SH-SY5Y (cell line): Measurements from ENCODE around the gene AKR7A2.
"Not testable (repeated sequence)": the region's sequence is repeated elsewhere in the genome, so short reads cannot be mapped to it uniquely, and the experiment has no call there.

Experiments
- GATA2 ChIP-seq: IDR thresholded peaks from 2 replicates; pipeline ENCODE4 v1.6.1; 2011; ENCODE audit warnings: mild to moderate bottlenecking, low read depth, low read length
- GATA3 ChIP-seq: IDR thresholded peaks from 2 replicates; pipeline ENCODE4 v1.6.1; 2011; ENCODE audit warnings: low read depth, mild to moderate bottlenecking, low read length, moderate library complexity

The AKR7A2 gene

GRCh38 chr1:19310061-19310460, 1.9 kb downstream of the AKR7A2 start:
- TF ChIP-seq GATA3 = no peak
- TF ChIP-seq GATA2 = no peak

GRCh38 chr1:19309123-19309813, 2.7 kb downstream of the AKR7A2 start:
- no peak for TF ChIP-seq GATA2
- no peak for TF ChIP-seq GATA3

DNA sequence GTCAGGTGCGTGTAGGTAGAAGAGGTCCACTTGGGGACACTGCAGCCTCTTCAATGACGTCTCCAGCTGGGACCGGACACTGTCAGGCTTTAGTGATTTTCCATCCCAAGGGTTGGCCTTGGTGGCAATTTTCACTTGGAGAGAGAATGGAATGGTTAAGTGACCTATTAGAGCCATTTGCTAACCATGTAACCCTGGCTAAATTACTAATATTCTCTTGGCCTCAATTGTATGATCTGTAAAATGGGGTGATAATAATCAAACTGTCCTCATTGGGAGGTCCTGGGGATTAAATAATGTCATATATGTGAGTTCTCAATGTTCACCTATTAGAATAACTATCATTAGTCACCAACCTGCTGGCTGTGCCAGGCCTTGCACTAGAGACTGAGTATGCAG, 3.4 kb downstream of the AKR7A2 start:
- TF ChIP-seq GATA3 (no peak), GATA2 (no peak)

GRCh38 chr1:19307794-19308508, 4.0 kb downstream of the AKR7A2 start:
- TF ChIP-seq GATA3 (no peak), GATA2 (no peak)

DNA sequence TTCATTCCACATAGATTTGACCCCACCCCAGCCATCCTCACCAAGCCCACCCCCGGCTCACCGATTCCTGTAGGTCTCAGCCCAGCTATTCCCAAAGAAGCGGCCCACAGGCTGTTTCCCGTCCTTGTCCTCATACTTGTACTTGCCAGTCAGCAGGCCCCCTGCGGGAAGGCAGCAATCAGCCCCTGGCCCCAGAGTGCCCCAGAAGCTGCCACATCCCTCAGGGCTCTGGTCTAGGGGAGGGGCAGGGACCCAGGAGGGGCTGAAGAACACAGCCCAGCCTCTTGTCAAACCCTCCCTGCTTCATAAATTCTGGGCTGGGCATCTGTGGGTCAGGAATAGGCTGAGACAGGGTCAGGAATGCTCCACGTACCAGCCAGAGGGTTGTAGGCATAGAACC, 5.0 kb downstream of the AKR7A2 start:
- TF ChIP-seq GATA3 = no peak
- TF ChIP-seq GATA2 = no peak

- TF ChIP-seq GATA2 = no peak
- TF ChIP-seq GATA3 = no peak
Observed at GRCh38 chr1:19305880-19306279, 6.1 kb downstream of the AKR7A2 start.

GRCh38 chr1:19300211-19300610, 11.7 kb downstream of the AKR7A2 start:
- TF ChIP-seq GATA3 = no peak
- TF ChIP-seq GATA2 = no peak

- TF ChIP-seq GATA3 (no peak), GATA2 (no peak)
Observed at GRCh38 chr1:19294638-19295037, 17.3 kb downstream of the AKR7A2 start.

DNA sequence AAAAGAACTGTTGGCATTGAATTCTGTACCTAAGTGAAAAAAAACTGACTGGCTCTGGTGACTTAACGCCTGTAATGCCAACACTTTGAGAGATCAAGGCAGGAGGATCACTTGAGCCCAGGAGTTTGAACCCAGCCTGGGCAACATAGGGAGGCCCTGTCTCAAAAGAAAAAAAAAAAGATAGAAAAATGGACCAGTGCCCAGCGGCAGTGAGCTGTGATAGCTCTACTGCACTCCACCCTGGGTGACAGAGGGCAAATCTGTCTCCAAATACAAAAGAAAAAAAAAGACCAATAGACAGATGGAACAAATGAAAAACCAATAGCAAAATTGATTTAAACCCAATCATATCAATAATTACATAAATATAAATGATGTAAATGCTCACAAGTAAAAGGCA, 22.7 kb downstream of the AKR7A2 start:
- TF ChIP-seq GATA3 (no peak), GATA2 (no peak)

- TF ChIP-seq GATA2, GATA3: not testable (repeated sequence)
Observed at GRCh38 chr1:19288324-19289241, 23.4 kb downstream of the AKR7A2 start, which contains the start of gene AKR7A3. AKR7A3 (minus strand) TSS chr1:19288770; CDS start chr1:19288709, 61 bp downstream.

DNA sequence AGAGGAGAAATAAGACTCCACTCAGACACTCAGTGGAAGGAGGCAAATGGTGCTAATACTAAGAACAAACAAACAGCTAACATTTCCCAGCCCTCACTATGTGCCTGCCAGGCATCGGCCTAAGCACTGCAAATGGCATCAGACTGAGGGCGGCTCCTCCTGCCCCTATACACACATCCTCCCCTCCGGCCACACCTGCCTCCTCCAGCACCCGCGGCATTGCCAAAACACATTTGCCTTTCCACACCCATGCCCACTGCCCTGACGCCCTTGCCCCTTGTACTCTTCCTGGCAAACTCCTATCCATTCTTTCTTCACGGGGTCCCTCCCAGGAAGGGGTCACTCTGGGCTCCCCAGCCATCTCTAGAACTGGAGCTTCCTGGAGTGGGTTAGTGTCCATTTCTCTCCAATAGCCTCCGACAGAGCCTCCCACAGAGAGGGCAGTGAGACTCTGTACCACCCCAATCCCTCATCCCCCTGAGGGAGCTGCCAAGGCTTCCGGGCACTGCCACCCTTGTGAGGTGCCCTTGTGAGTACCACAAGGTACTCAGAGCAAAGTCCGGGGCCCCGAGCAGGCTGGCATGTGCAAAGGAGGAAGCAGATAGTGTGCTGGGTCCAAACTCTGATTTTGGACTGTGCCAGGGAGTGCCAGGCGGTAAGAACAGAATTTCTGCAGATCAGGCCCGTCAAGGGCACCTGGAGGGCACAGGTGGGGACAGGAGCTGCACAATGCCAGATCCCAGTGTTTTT, 24.3 kb downstream of the AKR7A2 start:
- TF ChIP-seq GATA3 (no peak), GATA2 (no peak)

GRCh38 chr1:19284881-19285280, 27.1 kb downstream of the AKR7A2 start:
- TF ChIP-seq GATA2 = no peak
- no peak for TF ChIP-seq GATA3

GRCh38 chr1:19283891-19284290, 28.1 kb downstream of the AKR7A2 start:
- TF ChIP-seq GATA2 (no peak), GATA3 (no peak)

- TF ChIP-seq GATA2 (no peak), GATA3 (no peak)
Observed at GRCh38 chr1:19274636-19275035, 37.3 kb downstream of the AKR7A2 start.
